Measurements from ENCODE around the gene KIF23.

Gene KIF23

GRCh38 chr15:69434238-69434637, 20.1 kb downstream of the KIF23 start:
- no peak for TF ChIP-seq CTCF (IDR thresholded peaks at IDR 0.05; ENCODE audit: borderline replicate concordance, insufficient read depth, low read depth, low read length)
- no peak overlapping the region for H3K4me3 ChIP-seq (ENCODE audit: low read depth, low read length)

GRCh38 chr15:69434679-69435078, 20.5 kb downstream of the KIF23 start:
- no peak for TF ChIP-seq CTCF (IDR thresholded peaks at IDR 0.05; ENCODE audit: borderline replicate concordance, insufficient read depth, low read depth, low read length)

GRCh38 chr15:69435985-69436384, 21.8 kb downstream of the KIF23 start:
- no peak overlapping the region for H3K4me3 ChIP-seq (ENCODE audit: low read depth, low read length)
- TF ChIP-seq CTCF (IDR thresholded peaks at IDR 0.05; ENCODE audit: borderline replicate concordance, insufficient read depth, low read depth, low read length): no peak

More at GRCh38 chr15:69434679-69435078, 20.5 kb downstream of the KIF23 start:
- no peak overlapping the region for H3K4me3 ChIP-seq (ENCODE audit: low read depth, low read length)

- no peak overlapping the region for H3K4me3 ChIP-seq (ENCODE audit: low read depth, low read length)
- no peak for TF ChIP-seq CTCF (IDR thresholded peaks at IDR 0.05; ENCODE audit: borderline replicate concordance, insufficient read depth, low read depth, low read length)
These were observed 22.8 kb downstream of the KIF23 start for GRCh38 chr15:69436951-69437350.

DNA sequence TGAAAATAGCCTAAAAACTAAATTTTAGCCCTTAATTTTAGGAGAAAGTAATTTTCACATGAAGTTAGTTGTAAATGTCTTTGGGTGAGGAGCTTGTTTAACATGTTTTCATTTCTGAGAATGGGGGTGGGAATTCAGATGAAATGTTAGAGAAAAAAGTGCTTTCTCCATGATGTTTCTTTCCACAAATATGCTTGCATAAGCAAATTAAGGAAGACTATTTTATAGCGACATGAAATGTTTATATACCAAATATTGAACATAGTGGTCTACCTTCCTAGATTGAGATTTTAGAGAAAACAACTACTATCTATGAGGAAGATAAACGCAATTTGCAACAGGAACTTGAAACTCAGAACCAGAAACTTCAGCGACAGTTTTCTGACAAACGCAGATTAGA, 25.5 kb downstream of the KIF23 start:
- H3K4me3 ChIP-seq (ENCODE audit: low read depth, low read length): no peak overlapping the region
- no peak for TF ChIP-seq CTCF (IDR thresholded peaks at IDR 0.05; ENCODE audit: borderline replicate concordance, insufficient read depth, low read depth, low read length)

DNA sequence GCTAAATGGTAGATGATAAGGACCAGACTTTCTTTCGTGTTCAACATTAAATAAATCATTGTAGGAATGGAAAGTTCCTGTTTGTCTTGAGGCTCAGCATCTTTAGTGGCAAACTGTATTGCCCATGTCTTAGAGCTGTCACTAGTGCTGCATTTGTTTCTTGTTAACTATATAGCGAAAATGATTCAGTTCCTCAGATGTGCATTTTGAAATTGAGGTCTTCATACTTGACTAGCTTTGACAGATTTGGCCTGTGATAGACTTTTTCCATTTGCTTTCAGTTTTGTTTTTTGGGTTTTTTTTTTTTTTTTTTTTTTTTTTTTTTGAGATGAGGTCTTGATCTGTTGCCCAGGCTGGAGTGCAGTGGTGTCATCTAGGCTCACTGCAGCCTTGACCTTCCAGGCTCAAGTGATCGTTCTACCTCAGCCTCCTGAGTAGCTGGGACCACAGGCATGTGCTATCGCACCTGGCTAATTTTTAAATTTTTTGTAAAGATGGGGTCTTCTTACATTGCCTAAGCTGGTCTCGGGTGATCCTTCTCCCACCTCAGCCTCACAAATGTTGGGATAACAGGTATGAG, 29.0 kb downstream of the KIF23 start:
- no peak for TF ChIP-seq CTCF (IDR thresholded peaks at IDR 0.05; ENCODE audit: borderline replicate concordance, insufficient read depth, low read depth, low read length)
- H3K4me3 ChIP-seq (ENCODE audit: low read depth, low read length): no peak overlapping the region

DNA sequence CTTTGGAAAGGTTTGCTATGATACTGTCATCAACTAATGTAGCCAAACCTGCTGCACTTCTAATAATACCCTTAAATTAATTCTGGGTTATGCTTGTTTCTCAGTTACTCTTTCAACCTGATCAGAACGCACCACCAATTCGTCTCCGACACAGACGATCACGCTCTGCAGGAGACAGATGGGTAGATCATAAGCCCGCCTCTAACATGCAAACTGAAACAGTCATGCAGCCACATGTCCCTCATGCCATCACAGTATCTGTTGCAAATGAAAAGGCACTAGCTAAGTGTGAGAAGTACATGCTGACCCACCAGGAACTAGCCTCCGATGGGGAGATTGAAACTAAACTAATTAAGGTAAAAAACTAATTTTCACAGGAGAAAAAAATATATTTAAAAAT, 30.5 kb downstream of the KIF23 start:
- H3K4me3 ChIP-seq (ENCODE audit: low read depth, low read length): no peak overlapping the region
- no peak for TF ChIP-seq CTCF (IDR thresholded peaks at IDR 0.05; ENCODE audit: borderline replicate concordance, insufficient read depth, low read depth, low read length)
